GM23248 (cell line): Measurements from ENCODE around the gene JMJD4. TPM values are rescaled to one million over a fixed set of nuclear protein-coding genes. Genes with fewer than 3 reads are reported as not detected.

Source experiments
- DNase-seq: peaks from one replicate; pipeline ENCODE4 v3.0.0-alpha.2; 2015
- H2AFZ ChIP-seq: fragments of 200-600 bp; sonication (generic); 2 replicates; pipeline ENCODE4 v1.6.1; 2016; ENCODE audit warnings: antibody characterized with exemption
- H3F3A ChIP-seq: fragments of 200-600 bp; sonication (generic); 2 replicates; pipeline ENCODE4 v1.6.1; 2016; ENCODE audit warnings: mild to moderate bottlenecking, antibody characterized with exemption, mixed run types; ENCODE audit not compliant: insufficient read depth
- H3K27ac ChIP-seq: fragments of 200-600 bp; sonication (generic); 2 replicates; pipeline ENCODE4 v1.5.1; 2016; ENCODE audit warnings: mild to moderate bottlenecking
- H3K27me3 ChIP-seq: fragments of 200-600 bp; sonication (generic); replicated peaks from 2 replicates; pipeline ENCODE4 v1.6.1; 2016; ENCODE audit warnings: mild to moderate bottlenecking; ENCODE audit not compliant: insufficient read depth
- H3K36me3 ChIP-seq: fragments of 200-600 bp; sonication (generic); 2 replicates; pipeline ENCODE4 v1.6.1; 2016; ENCODE audit warnings: low read depth, mild to moderate bottlenecking
- H3K4me1 ChIP-seq: fragments of 200-600 bp; sonication (generic); 2 replicates; pipeline ENCODE4 v1.6.1; 2016; ENCODE audit warnings: mild to moderate bottlenecking; ENCODE audit not compliant: insufficient read depth
- H3K4me2 ChIP-seq: fragments of 200-600 bp; sonication (generic); one replicate; pipeline ENCODE4 v1.6.1; 2016; ENCODE audit warnings: mild to moderate bottlenecking; ENCODE audit not compliant: unreplicated experiment
- H3K4me3 ChIP-seq: fragments of 200-600 bp; sonication (generic); 2 replicates; pipeline ENCODE4 v1.5.1; 2016; ENCODE audit warnings: mild to moderate bottlenecking
- H3K79me2 ChIP-seq: fragments of 200-600 bp; sonication (generic); 2 replicates; pipeline ENCODE4 v1.6.1; 2016; ENCODE audit warnings: mild to moderate bottlenecking; ENCODE audit not compliant: insufficient read depth
- H3K9ac ChIP-seq: fragments of 200-600 bp; sonication (generic); 2 replicates; pipeline ENCODE4 v1.6.1; 2016; ENCODE audit warnings: mild to moderate bottlenecking
- H3K9me2 ChIP-seq: fragments of 200-600 bp; sonication (generic); 2 replicates; pipeline ENCODE4 v1.6.1; 2016; ENCODE audit warnings: mixed run types, mild to moderate bottlenecking, moderate library complexity; ENCODE audit not compliant: insufficient read depth
- H3K9me3 ChIP-seq: fragments of 200-600 bp; sonication (generic); one replicate; pipeline ENCODE4 v1.6.1; 2017; ENCODE audit warnings: low read depth
- H4K20me1 ChIP-seq: fragments of 200-600 bp; sonication (generic); 2 replicates; pipeline ENCODE4 v1.6.0; 2016; ENCODE audit not compliant: insufficient read depth
- EZH2 ChIP-seq: fragments of 200-600 bp; sonication (generic); IDR thresholded peaks from 2 replicates; pipeline ENCODE4 v1.6.1; 2018; ENCODE audit warnings: antibody characterized with exemption, mild to moderate bottlenecking; ENCODE audit not compliant: insufficient read depth, poor library complexity, severe bottlenecking
- EZH2phosphoT487 ChIP-seq: fragments of 200-600 bp; sonication (generic); IDR thresholded peaks from 2 replicates; pipeline ENCODE4 v1.6.1; 2018; ENCODE audit warnings: antibody characterized with exemption, moderate library complexity, mild to moderate bottlenecking, low read depth; ENCODE audit not compliant: insufficient read depth
- WGBS, 2 experiments: methylation state at CpG; one replicate each; pipeline ENCODE4 v1.1.6; 2015 to 2017; ENCODE audit warnings: low lambda C conversion rate in 2 of 2, low coverage in 1 of 2; ENCODE audit errors: missing lambda C conversion rate in 2 of 2; 5-methylcytosine and 5-hydroxymethylcytosine counted together
- in situ Hi-C: fragments of 300-500 bp; cut with MboI; formaldehyde crosslinking; loops from 2 replicates; pipeline ENCODE4 v1.15.0; 2020
- polyA plus RNA-seq: library from polyadenylated mRNA; unstranded; fragments of >200 nt; fragmentation: Nextera tagmentation; extraction: Ambion mirVana; gene quantifications from 2 replicates; pipeline ENCODE4 v1.2.1, GENCODE V29; 2016
- total RNA-seq: library from RNA; depleted of rRNA; stranded (reverse); fragments of >200 nt; shearing (Covaris generic); gene quantifications from 2 replicates; pipeline ENCODE4 v1.2.3, GENCODE V29; 2014

JMJD4 gene
- total and polyA plus RNA-seq, 2 experiments from 2014 or later = 16.1 to 26.9 TPM

- H3K27ac ChIP-seq = no peak overlapping the region
- in situ Hi-C loops = loop anchor here (10.0 kb wide), 1 partner anchor 186 kb away; no protein-coding TSS in a partner anchor
These were observed 33.5 kb upstream of the JMJD4 start for GRCh38 chr1:227768640-227769039.

DNA sequence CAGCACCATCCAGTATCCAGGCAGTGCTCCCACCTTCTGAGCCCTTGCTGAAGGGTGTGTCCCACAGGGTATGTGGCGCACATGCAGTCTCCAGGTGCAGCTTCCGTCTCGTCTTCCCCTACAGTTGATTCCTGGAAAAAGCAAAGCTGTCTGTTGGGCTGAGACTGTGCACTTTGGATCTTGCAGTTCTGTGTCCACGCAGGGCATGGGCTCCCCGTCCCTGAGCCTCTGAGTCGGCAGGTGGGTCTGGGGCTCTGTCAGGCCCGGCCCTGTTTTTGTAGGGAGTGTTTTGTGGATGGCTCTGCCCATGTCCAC is 33.0 kb upstream of the JMJD4 start:
- Histone ChIP-seq H3F3A (no peaks in the 10 kb centered on the region), H4K20me1 (no peaks in the 10 kb centered on the region), H3K79me2 (peaks cover 3% of the 10 kb centered on the region; the same call in 1 of the 2 replicates), H3K4me2 (no peak overlapping the region), H3K4me1 (peaks cover 7% of the 10 kb centered on the region; the same call in 1 of the 2 replicates), H3K9ac (no peak overlapping the region), H3K27me3 (no peaks in the 10 kb centered on the region), H2AFZ (no peak overlapping the region), H3K4me3 (no peak overlapping the region), H3K9me2 (no peaks in the 10 kb centered on the region), H3K36me3 (no peaks in the 10 kb centered on the region), H3K27ac (no peak overlapping the region), H3K9me3 (no peaks in the 10 kb centered on the region)
- no peak for DNase-seq
- TF ChIP-seq EZH2 (no peak), EZH2phosphoT487 (no peak)
- WGBS, 2 experiments = 97 to 98% methylated on average over 7 of the region's 7 CpGs
- in situ Hi-C loops = loop anchor here (10.0 kb wide), 1 partner anchor 187 kb away; no protein-coding TSS in a partner anchor

More at GRCh38 chr1:227768640-227769039, 33.5 kb upstream of the JMJD4 start:
- peaks cover 3% of the 10 kb centered on the region; the same call in 1 of the 2 replicates for H3K79me2 ChIP-seq
- H3K36me3 ChIP-seq = no peaks in the 10 kb centered on the region
- H3K9me2 ChIP-seq = no peaks in the 10 kb centered on the region
- no peak for DNase-seq
- H3F3A ChIP-seq = no peaks in the 10 kb centered on the region
- H2AFZ ChIP-seq = no peak overlapping the region
- WGBS, 2 experiments = 98% methylated on average over 6 of the region's 6 CpGs
- H4K20me1 ChIP-seq = no peaks in the 10 kb centered on the region
- H3K27me3 ChIP-seq = no peaks in the 10 kb centered on the region
- H3K9ac ChIP-seq = no peak overlapping the region
- no peaks in the 10 kb centered on the region for H3K9me3 ChIP-seq
- no peak overlapping the region for H3K4me3 ChIP-seq
- TF ChIP-seq EZH2phosphoT487 (no peak), EZH2 (no peak)
- no peak overlapping the region for H3K4me2 ChIP-seq
- H3K4me1 ChIP-seq = 0 out of 2 replicates have a peak, but pooled peaks cover 6% of the 10 kb centered on the region

DNA sequence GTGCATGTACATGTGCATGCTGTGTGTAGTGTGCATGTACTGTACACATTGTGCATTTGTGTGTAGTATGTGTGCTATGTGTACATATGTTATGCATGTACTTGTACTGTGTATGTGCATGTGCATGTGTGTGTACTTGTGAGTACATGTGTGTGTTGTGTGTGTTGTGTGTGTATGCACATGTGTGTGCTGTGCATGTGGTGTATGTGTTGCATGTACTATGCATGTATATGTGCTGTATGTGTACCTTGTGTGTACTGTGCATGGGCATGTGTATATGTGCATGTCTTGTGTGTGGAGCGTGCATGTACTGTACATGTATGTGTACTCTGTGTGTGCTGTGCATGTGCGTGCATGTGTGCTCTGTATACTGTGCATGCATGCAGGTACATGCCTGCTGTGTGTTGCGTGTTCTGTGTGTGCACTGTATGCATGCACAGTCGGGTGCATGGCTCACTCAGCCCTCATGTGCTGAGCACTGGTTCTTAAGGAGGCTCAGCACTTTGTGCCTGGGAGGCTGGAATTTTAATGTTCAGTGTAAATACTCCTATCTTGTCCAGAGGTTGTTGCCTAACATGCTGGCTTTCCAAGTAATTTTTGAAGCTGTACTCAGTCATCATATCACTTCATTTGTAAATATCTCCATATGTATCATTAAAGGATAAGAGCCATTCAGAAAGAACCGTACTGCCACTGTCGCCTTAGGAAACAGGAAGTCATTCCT is 32.5 kb upstream of the JMJD4 start:
- Histone ChIP-seq H3K4me3 (no peak overlapping the region), H3K9me3 (no peaks in the 10 kb centered on the region), H3K79me2 (peaks cover 3% of the 10 kb centered on the region; the same call in 1 of the 2 replicates), H3K9ac (no peak overlapping the region), H3K36me3 (no peaks in the 10 kb centered on the region), H3F3A (no peaks in the 10 kb centered on the region), H3K9me2 (no peaks in the 10 kb centered on the region), H3K27ac (no peak overlapping the region), H4K20me1 (no peaks in the 10 kb centered on the region), H3K4me2 (no peak overlapping the region), H3K4me1 (peaks cover 12% of the 10 kb centered on the region; the same call in 1 of the 2 replicates), H3K27me3 (no peaks in the 10 kb centered on the region), H2AFZ (no peak overlapping the region)
- in situ Hi-C loops = loop anchor here (10.0 kb wide), 1 partner anchor 187 kb away; no protein-coding TSS in a partner anchor
- no peak for TF ChIP-seq EZH2
- TF ChIP-seq EZH2phosphoT487 = no peak
- DNase-seq = no peak
- 98 to 99% methylated on average over 6 of the region's 6 CpGs for WGBS, 2 experiments

DNA sequence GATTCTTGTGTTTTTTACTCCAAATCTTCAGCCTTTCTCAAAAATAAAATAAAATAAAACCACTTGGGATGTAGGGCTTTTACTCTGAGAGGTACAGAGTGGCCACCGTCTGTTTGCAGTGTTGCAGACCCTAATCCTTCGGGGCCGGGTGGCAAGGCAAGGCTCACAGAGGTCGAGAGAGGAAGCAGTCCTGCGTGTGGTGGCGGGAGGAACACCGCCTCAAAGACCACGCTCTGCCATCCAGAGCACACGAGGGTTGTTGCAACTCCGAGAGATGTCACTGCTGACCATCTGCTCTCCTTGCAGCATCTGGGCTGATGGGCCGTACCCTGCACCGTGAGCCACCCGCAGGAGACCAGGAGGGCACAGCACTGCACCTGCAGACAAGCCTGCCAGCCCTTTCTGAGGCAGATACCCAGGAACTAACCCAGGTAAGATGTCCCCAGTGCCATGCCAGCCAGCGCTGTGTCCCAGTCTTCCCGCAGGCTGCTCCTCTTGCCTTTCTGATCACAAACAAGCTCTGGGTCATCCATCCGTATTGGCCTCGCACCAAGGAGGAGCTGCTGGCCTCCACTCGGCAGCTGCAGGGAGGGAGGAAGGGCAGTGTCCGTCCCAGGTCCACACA is 31.7 kb upstream of the JMJD4 start:
- Histone ChIP-seq H4K20me1 (no peaks in the 10 kb centered on the region), H3K27ac (no peak overlapping the region), H2AFZ (no peak overlapping the region), H3K9me3 (no peaks in the 10 kb centered on the region), H3K4me1 (peaks cover 17% of the 10 kb centered on the region; the same call in 1 of the 2 replicates), H3K36me3 (no peaks in the 10 kb centered on the region), H3K9ac (no peak overlapping the region), H3K4me2 (no peak overlapping the region), H3K9me2 (no peaks in the 10 kb centered on the region), H3K79me2 (peaks cover 8% of the 10 kb centered on the region; the same call in 1 of the 2 replicates), H3F3A (0 out of 2 replicates have a peak, but pooled peaks cover under 1% of the 10 kb centered on the region), H3K4me3 (no peak overlapping the region), H3K27me3 (no peaks in the 10 kb centered on the region)
- in situ Hi-C loops = loop anchor here (10.0 kb wide), 1 partner anchor 188 kb away; no protein-coding TSS in a partner anchor
- 90% methylated on average over 18 to 19 of the region's 19 CpGs for WGBS, 2 experiments
- DNase-seq = no peak
- TF ChIP-seq EZH2phosphoT487 (no peak), EZH2 (no peak)
